Measurements from ENCODE around the gene NFATC3.

Gene NFATC3

GRCh38 chr16:68253721-68254120, 168.6 kb downstream of the NFATC3 start:
- DNase-seq: no peak

GRCh38 chr16:68255712-68256111, 170.5 kb downstream of the NFATC3 start:
- no peak for DNase-seq

GRCh38 chr16:68257251-68257905, 172.2 kb downstream of the NFATC3 start:
- peak; percentile 88 to 94 for DNase-seq

- peak; percentile 11 to 36 for DNase-seq
Observed at GRCh38 chr16:68257906-68258800, 173.0 kb downstream of the NFATC3 start.

- no peak for DNase-seq
Observed at GRCh38 chr16:68259007-68259825, 174.0 kb downstream of the NFATC3 start.

- DNase-seq: no peak
Observed at GRCh38 chr16:68263559-68264127, 178.5 kb downstream of the NFATC3 start.

- DNase-seq: peak; percentile 58 to 59
Observed at GRCh38 chr16:68264128-68265077, 179.2 kb downstream of the NFATC3 start, which contains the start of gene SLC7A6. Gene SLC7A6, plus strand, starts transcription at chr16:68264526. Its CDS starts 10,201 bp downstream, at chr16:68274727.

- DNase-seq: peak; percentile 13 to 16
Observed at GRCh38 chr16:68265078-68265920, 180.1 kb downstream of the NFATC3 start.

- no peak for DNase-seq
Observed at GRCh38 chr16:68267612-68268405, 182.6 kb downstream of the NFATC3 start.

GRCh38 chr16:68269793-68270192, 184.6 kb downstream of the NFATC3 start:
- DNase-seq: no peak

- DNase-seq: no peak
Observed at GRCh38 chr16:68270353-68270752, 185.2 kb downstream of the NFATC3 start.

GRCh38 chr16:68272507-68273209, 187.5 kb downstream of the NFATC3 start:
- peak in 1 of 2 experiments; percentile 7 for DNase-seq

- no peak for DNase-seq
Observed at GRCh38 chr16:68273459-68273858, 188.3 kb downstream of the NFATC3 start.

GRCh38 chr16:68273896-68274295, 188.7 kb downstream of the NFATC3 start:
- no peak for DNase-seq

- DNase-seq: no peak
Observed at GRCh38 chr16:68274441-68274840, 189.3 kb downstream of the NFATC3 start.

GRCh38 chr16:68275611-68276191, 190.5 kb downstream of the NFATC3 start:
- DNase-seq: peak; percentile 4 to 33

- no peak for DNase-seq
Observed at GRCh38 chr16:68276223-68276622, 191.1 kb downstream of the NFATC3 start.
